Right renal cortex interstitium (tissue), 3 donors: ENCODE measurements around the gene GPR6. TPM values are rescaled to one million over a fixed set of nuclear protein-coding genes. Genes with fewer than 3 reads are reported as not detected.

ENCODE experiments used
- DNase-seq, 3 donors: peaks; one replicate each; pipeline ENCODE4 v3.0.0-alpha.2; 2013; ENCODE audit warnings: low read depth in 3 of 3, low spot score in 2 of 3
- polyA plus RNA-seq, 3 donors: library from polyadenylated mRNA; unstranded; fragments of 120-200 nt; gene quantifications; one replicate each; pipeline ENCODE4 v1.2.1, GENCODE V29; 2013; ENCODE audit not compliant: insufficient read length in 3 of 3

GPR6 gene
- polyA plus RNA-seq: not detected

DNA sequence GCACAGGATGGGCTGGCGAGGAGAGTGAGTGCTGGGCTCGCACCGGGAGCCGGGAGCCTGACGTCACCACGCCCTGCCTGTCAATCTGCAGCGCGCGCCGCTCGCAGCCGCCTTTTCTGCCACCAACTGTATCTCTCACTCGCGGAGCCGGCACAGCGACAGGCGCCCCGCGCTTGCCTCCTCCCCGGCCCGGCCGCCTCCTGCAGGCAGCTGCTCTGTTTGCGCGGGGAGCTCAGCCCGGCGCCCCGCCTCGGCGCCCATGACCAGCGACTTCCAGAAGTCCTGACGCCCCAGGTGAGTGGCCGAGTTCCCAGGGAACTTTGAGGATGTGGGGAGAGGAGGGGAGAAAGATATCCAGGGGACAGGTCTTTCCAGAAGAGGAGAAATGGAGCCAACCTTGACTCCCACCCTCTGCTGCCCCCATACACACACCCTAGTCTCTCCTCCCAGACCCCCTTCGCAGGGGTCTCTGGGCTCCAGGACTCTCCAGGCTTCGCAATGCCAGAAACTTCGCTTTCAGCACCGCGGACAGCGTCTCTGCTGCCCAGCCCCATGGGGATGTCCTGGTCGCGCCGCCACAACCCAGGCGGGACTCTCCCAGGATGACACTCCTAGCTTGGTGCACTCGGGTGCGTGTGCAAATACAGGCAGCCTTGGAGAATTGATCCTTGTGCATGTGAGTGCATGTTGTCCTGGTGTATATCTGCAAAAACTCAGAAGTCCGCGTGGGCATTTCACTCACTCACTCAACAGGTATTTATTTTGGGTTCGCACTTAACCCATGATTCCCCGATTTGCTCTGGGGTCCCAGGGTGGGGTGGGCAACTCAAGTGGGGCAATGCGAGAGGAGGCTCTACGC is at the start of gene GPR6:
TSS of gene GPR6 (plus strand) at position 138 of the 859 bp plus-strand sequence. CDS start 802 bp downstream, outside the sequence.
- DNase-seq: peak; percentile 68 to 78 (median 75)

- no peak for DNase-seq
These were observed 43.8 kb upstream of the GPR6 start for GRCh38 chr6:109934293-109934692.

DNA sequence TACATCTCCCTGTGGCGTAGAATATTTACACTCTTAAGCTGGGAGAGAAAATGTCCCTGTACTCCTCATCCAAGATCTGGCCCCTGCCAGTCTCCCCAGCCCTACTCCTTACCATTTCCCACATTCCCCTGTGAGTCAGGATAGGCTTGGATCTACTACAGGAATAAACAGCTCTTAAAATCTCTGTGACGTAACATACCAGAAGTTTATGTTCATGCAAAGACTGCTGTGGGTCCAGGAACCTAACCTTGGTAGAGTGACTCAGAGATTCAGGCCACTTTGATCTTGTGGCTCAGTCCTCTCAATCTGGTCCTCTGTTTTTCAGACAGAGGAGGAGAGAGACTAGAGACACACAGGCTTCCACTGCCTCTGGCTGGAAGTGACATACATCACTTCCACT is 38.5 kb upstream of the GPR6 start:
- DNase-seq: no peak

GRCh38 chr6:109944448-109944847 is 33.7 kb upstream of the GPR6 start:
- DNase-seq: no peak

GRCh38 chr6:109945091-109945490 is 33.0 kb upstream of the GPR6 start:
- DNase-seq: no peak

DNA sequence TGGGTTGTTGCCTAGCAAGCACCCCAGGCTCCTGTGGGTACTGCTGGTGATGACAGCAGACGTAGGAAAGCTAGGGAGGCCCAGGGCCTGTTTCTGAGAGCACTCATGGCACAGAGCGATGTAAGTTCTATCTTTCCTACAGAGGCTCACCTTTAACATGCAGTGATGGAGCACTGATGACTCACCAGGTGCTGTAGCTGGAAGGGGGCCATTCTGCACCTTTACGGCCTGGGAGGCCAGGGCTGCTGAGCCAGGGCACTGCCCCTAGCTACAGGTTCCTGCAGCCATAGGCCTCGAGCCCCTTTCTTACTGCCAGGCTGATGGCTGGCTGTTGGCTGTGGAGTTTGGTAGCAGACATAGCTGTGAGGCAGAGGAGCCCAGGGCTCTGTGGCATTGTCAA is 31.1 kb upstream of the GPR6 start:
- no peak for DNase-seq

- DNase-seq: no peak
These were observed 28.6 kb upstream of the GPR6 start for GRCh38 chr6:109949281-109950065.

- DNase-seq: no peak
These were observed 22.6 kb upstream of the GPR6 start for GRCh38 chr6:109955491-109955890.

DNA sequence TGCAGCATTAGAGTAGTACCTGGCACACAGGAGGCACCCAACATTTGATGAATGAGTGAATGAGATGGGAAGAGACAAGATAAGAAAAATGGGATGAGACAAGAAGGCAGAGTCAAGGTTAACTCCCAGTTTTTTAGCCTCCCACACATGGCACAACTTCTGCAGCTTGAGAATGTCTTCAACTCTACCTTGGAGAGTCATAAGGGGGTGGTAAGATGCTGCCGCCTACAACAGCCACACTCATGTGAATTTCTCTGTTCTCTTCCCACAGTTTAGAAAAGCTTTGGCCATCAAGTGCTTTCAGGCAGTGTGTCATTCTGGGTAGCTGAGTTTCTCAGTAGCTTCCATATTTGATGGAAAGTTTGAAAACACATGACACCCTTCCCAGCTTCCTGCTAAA is 19.5 kb upstream of the GPR6 start:
- DNase-seq: no peak

GRCh38 chr6:109961611-109962041 is 16.5 kb upstream of the GPR6 start:
- DNase-seq: no peak

- no peak for DNase-seq
These were observed 15.8 kb upstream of the GPR6 start for GRCh38 chr6:109962271-109962670.

GRCh38 chr6:109963598-109964170 is 14.4 kb upstream of the GPR6 start:
- no peak for DNase-seq

DNA sequence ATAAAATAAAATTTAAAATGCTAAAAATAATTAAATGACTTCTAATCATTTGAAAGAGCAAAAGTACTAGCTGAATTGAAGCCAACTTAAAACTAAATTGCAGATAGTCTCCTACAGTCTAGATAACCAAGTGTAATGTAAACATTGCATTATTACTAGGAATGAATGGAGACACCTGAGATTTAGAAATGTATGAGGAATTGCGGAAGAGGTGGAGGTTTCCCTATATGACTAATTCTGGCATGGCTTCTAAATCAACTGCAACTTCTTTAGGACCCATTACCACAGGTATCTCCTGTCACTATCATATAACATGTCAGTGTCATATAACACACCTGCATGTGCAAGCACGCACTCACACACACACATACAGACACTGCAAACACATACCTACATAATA is 13.2 kb upstream of the GPR6 start:
- DNase-seq: no peak

- DNase-seq: no peak
These were observed 11.8 kb upstream of the GPR6 start for GRCh38 chr6:109966299-109966698.

- DNase-seq: no peak
These were observed 329 bp upstream of the GPR6 start for GRCh38 chr6:109977791-109978173.

DNA sequence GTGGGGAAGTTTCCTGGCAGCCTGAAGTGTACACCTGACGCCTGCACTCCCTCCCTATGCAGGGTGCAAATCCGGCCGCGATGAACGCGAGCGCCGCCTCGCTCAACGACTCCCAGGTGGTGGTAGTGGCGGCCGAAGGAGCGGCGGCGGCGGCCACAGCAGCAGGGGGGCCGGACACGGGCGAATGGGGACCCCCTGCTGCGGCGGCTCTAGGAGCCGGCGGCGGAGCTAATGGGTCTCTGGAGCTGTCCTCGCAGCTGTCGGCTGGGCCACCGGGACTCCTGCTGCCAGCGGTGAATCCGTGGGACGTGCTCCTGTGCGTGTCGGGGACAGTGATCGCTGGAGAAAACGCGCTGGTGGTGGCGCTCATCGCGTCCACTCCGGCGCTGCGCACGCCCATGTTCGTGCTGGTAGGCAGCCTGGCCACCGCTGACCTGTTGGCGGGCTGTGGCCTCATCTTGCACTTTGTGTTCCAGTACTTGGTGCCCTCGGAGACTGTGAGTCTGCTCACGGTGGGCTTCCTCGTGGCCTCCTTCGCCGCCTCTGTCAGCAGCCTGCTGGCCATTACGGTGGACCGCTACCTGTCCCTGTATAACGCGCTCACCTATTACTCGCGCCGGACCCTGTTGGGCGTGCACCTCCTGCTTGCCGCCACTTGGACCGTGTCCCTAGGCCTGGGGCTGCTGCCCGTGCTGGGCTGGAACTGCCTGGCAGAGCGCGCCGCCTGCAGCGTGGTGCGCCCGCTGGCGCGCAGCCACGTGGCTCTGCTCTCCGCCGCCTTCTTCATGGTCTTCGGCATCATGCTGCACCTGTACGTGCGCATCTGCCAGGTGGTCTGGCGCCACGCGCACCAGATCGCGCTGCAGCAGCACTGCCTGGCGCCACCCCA is 1.2 kb downstream of the GPR6 start:
- no peak for DNase-seq

DNA sequence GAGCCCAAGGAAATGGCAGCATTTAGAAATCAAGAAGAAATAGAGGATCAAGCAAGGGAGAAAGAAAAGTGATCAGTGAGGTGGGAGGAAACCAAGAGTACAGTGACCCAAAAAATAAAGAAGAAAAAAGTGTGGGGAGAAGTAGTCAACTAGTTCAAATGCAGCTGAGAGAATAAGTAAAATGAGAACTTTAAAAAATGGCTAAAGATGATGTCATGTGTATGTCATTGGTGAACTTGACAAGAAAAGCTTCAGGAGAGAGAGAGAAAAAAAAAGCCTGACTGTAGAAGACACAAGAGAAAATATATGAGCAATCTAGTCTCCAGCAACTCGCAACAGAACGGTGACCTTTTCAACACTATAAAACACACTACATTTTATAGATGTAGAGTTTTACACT is 6.3 kb downstream of the GPR6 start:
- no peak for DNase-seq

- no peak for DNase-seq
These were observed 9.1 kb downstream of the GPR6 start for GRCh38 chr6:109987196-109987595.

GRCh38 chr6:109991201-109992101 is 13.3 kb downstream of the GPR6 start:
- DNase-seq: no peak
